Measurements from ENCODE around the gene MKKS. TPM values are rescaled to one million over a fixed set of nuclear protein-coding genes. Genes with fewer than 3 reads are reported as not detected.

The MKKS gene
- 15.1 to 21.3 TPM (median 19.3 TPM) in 5 replicates for total RNA-seq (2022; extraction: Qiagen RNA extraction; ENCODE audit: low read depth)

DNA sequence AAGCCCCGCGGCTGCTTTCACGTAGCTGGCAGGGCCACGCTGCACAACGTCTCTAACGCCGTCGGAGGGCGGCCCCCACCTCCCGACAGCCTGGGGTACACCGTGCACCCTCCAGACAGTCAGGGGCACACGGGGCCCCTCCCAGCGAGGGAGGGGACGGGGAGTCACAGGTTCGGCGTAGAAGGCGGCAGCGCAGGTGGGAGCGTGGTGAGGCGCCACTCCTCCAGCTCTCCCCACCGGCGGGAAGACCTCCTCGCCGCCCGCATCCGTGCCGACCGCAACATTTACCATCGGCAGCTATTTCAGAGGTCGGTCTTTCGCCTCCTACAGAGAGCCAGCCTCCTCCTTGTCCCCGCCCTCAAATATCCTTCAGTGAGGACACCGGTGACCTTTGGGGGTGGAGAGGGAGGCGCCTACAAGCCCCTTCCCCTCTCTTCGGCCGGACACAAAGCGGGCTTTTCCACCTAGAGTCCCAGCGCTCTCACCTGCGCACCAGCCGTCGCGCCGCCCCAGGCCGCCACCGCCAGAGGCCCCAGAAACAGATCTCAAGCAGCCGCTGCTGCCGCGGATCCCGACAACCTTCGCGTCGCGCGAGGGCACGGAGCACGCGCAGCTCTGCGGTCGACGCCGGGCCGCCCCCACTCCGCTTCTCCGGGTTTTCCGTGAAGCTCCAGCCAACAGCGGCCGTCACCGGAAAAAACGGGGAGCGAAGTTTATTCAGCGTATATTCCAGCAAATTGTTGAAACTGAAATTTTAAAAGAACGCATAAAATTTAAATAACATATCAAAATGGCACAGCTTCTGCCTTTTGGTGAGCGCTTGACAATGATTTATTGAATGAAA, at the start of gene MKKS:
MKKS (minus strand) TSS at position 600 of the 844 bp plus-strand sequence. CDS start 20,708 bp downstream, outside the sequence.

GRCh38 chr20:10434832-10435812, 1.1 kb upstream of the MKKS start, which contains the start of gene SLX4IP:
Gene SLX4IP, plus strand, starts transcription at chr20:10435305. Its CDS starts 22,900 bp downstream, at chr20:10458205.

Other genes starting within 250 kb of the MKKS start
- 11.4 to 20.3 TPM (median 16.6 TPM) in 5 replicates for gene SNAP25, start 215.4 kb downstream of the MKKS start, total RNA-seq (2022; extraction: Qiagen RNA extraction; ENCODE audit: low read depth)
- 2.0 to 3.0 TPM (median 2.4 TPM) in 5 replicates for gene SLX4IP, start 1.1 kb upstream of the MKKS start, total RNA-seq (2022; extraction: Qiagen RNA extraction; ENCODE audit: low read depth)
- gene JAG1, start 239.8 kb upstream of the MKKS start, total RNA-seq (2022; extraction: Qiagen RNA extraction; ENCODE audit: low read depth) = 27.5 to 41.2 TPM (median 37.3 TPM) in 5 replicates